ENCODE results near the gene LSM3. TPM values are rescaled to one million over a fixed set of nuclear protein-coding genes. Genes with fewer than 3 reads are reported as not detected.

Gene LSM3
- total and polyA plus RNA-seq, 9 of the 15 experiments (the other 6 are each of a cell fraction or from before 2014, with no cell fraction given) = 33.8 to 203 (median 61.2) TPM

DNA sequence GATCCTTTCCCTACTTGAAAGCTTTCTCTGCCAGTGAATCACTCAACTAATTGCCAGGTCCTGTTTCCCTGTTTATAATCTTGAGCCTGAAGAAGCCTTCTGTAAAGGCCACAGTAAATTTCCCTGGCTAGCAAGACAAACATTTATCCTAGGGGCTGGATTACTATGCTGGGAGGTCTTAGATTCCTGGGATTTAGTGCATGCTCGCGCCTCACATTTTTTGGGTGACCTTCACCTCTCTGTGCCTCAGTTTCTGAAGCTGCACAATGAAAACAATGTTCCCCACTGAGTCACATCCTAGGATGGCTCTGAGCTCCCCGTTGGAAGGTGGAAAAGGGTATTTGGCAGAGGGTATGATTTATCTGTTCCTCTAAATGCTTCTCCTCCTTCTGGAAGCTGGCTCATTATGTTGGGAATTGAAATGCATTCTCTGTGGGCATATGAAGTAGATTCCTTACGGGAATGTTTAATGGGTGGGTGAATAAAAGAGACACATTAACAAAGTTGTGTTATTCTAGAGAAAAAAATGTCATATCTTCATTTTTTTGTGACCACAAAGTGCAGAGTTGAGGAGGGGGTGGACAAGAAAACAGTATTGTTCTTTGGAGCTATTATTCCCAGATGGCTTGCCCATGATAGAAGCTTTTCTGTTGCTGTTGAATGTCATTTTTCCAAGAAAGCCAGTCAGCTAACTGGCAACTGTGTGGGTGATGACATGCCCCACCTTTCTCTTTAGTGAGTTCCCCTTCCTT, 32.4 kb downstream of the LSM3 start (continued):
- TF ChIP-seq, protein P1, sequence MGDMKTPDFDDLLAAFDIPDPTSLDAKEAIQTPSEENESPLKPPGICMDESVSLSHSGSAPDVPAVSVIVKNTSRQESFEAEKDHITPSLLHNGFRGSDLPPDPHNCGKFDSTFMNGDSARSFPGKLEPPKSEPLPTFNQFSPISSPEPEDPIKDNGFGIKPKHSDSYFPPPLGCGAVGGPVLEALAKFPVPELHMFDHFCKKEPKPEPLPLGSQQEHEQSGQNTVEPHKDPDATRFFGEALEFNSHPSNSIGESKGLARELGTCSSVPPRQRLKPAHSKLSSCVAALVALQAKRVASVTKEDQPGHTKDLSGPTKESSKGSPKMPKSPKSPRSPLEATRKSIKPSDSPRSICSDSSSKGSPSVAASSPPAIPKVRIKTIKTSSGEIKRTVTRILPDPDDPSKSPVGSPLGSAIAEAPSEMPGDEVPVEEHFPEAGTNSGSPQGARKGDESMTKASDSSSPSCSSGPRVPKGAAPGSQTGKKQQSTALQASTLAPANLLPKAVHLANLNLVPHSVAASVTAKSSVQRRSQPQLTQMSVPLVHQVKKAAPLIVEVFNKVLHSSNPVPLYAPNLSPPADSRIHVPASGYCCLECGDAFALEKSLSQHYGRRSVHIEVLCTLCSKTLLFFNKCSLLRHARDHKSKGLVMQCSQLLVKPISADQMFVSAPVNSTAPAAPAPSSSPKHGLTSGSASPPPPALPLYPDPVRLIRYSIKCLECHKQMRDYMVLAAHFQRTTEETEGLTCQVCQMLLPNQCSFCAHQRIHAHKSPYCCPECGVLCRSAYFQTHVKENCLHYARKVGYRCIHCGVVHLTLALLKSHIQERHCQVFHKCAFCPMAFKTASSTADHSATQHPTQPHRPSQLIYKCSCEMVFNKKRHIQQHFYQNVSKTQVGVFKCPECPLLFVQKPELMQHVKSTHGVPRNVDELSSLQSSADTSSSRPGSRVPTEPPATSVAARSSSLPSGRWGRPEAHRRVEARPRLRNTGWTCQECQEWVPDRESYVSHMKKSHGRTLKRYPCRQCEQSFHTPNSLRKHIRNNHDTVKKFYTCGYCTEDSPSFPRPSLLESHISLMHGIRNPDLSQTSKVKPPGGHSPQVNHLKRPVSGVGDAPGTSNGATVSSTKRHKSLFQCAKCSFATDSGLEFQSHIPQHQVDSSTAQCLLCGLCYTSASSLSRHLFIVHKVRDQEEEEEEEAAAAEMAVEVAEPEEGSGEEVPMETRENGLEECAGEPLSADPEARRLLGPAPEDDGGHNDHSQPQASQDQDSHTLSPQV (IDR thresholded peaks at IDR 0.05) = 0 out of 2 replicates have a peak, but pooled peaks have one; percentile 22
- TF ChIP-seq, protein P2, sequence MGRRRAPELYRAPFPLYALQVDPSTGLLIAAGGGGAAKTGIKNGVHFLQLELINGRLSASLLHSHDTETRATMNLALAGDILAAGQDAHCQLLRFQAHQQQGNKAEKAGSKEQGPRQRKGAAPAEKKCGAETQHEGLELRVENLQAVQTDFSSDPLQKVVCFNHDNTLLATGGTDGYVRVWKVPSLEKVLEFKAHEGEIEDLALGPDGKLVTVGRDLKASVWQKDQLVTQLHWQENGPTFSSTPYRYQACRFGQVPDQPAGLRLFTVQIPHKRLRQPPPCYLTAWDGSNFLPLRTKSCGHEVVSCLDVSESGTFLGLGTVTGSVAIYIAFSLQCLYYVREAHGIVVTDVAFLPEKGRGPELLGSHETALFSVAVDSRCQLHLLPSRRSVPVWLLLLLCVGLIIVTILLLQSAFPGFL (CRISPR knock-in tag; IDR thresholded peaks at IDR 0.05) = 0 out of 2 replicates have a peak, but pooled peaks have one; percentile 17
- TF ChIP-seq NONO (IDR thresholded peaks at IDR 0.05; ENCODE audit: low read depth in 2 of 2, low read length in 1 of 2) (no peak), SOX6 (IDR thresholded peaks at IDR 0.05) (peak; percentile 83)

All from K562 (cell line).